IPS-11a (cell line): ENCODE measurements around the gene ATG9B.
A peak's percentile ranks its signal among the peaks of the same experiment; 100 is the strongest.

ENCODE experiments used
- H3K4me3 ChIP-seq: one replicate; pipeline ENCODE4 v1.5.1; 2013; ENCODE audit warnings: low read depth, low read length, control low read depth

ATG9B gene

DNA sequence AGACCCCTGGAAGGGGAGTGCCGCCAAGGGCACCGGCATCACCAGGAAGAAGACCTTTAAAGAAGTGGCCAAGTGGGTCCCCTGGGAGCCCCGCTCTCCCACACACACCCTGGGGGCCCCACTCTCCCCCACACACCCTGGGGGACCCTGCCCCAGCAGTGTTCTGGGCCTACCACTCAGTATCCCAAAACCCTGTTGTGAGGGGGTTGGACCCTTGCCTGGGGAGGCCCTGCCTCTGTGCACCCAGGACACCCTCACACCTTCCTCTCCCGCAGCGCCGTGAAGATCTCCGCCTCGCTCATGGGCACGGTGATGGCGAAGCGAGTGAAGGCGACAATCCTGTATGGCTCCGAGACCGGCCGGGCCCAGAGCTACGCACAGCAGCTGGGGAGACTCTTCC is 22.7 kb downstream of the ATG9B start:
- no peak overlapping the region for H3K4me3 ChIP-seq

- H3K4me3 ChIP-seq, result no peak overlapping the region
Measured at GRCh38 chr7:151000897-151001495, 23.3 kb downstream of the ATG9B start.

DNA sequence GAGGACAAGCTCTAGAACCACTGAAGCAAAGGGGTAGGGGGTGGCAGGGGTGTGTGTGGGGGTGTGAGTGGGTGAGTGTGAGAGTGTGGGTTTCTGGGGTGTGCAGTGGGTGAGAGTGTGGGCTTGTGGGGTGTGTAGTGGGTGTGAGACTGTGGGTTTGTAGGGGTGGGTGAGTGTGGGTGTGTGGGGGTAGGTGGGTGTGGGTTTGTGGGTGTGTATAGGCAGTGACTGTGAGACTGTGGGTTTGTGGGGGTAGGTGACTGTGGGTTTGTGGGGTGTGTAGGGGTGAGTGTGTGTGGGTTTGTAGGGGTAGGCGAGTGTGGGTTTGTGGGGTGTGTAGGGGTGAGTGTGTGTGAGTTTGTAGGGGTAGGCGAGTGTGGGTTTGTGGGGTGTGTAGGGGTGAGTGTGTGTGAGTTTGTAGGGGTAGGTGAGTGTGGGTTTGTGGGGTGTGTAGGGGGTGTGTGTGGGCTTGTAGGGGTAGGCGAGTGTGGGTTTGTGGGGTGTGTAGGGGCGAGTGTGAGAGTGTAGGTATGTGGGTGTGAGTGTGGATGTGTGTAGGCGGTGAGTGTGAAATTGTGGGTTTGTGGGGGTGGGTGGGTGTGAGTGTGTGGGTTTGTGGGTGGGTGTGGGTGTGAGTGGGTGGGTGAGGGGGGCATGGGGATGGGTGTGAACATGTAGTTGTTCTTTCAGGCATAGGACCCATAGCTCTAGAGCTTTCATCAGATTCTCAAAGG is 24.6 kb downstream of the ATG9B start:
- H3K4me3 ChIP-seq, result no peak overlapping the region

- H3K4me3 ChIP-seq, result no peak overlapping the region
Measured at GRCh38 chr7:150999001-150999400, 25.3 kb downstream of the ATG9B start.

GRCh38 chr7:150998341-150998740 is 26.0 kb downstream of the ATG9B start:
- H3K4me3 ChIP-seq, result no peak overlapping the region

DNA sequence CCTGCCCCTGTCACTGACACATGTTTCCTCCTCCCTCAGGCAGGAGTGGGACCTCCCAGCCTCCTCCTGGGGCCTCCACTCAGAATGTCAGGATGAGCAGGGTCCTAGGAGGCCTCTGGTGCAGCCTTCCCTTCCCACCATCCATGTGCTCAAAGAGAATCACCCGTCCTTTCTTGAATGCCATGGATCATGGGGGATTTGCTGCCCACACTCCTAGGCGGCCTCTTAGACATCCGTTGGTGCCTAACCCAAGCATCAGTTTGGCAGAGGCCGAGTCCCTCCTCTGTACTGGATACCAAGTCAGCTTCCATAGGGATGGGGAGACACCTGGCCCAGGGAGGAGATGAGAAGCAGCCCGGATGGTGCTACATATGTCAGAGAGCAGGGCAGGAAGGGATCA is 26.5 kb downstream of the ATG9B start:
- H3K4me3 ChIP-seq, result no peak overlapping the region

- no peak overlapping the region for H3K4me3 ChIP-seq
Measured at GRCh38 chr7:150997075-150997511, 27.2 kb downstream of the ATG9B start.

- H3K4me3 ChIP-seq, result no peak overlapping the region
Measured at GRCh38 chr7:150996376-150997074, 27.8 kb downstream of the ATG9B start.

DNA sequence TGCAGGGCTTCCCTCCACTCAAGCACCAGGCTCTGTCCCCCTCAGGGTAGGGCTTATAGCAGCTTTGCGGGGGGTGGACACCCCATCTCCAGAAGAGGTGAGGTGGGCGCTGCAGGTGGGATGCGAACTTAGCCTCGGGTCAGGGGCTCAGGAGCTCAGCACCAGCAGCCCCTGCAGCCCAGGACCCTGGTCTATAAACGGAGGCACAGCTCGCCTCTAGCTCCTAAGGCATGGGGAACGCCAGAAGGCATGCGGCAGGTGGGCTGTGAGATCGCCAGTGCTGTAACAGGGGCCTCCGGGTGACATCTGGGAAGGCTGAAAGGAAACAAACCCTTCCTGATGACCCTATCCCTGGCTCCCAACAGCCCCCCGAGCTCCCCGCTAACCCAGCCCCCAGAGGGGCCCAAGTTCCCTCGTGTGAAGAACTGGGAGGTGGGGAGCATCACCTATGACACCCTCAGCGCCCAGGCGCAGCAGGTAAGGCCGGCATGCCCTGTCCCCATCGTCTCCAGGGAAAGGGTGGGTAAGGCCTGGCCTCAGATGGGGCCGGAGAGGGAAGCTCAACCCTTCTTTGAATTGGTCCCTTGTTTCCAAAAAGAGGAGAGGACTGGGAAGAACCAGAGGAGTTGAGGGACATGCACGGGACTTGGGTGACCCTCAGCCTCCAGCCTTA is 29.3 kb downstream of the ATG9B start:
- no peak overlapping the region for H3K4me3 ChIP-seq

DNA sequence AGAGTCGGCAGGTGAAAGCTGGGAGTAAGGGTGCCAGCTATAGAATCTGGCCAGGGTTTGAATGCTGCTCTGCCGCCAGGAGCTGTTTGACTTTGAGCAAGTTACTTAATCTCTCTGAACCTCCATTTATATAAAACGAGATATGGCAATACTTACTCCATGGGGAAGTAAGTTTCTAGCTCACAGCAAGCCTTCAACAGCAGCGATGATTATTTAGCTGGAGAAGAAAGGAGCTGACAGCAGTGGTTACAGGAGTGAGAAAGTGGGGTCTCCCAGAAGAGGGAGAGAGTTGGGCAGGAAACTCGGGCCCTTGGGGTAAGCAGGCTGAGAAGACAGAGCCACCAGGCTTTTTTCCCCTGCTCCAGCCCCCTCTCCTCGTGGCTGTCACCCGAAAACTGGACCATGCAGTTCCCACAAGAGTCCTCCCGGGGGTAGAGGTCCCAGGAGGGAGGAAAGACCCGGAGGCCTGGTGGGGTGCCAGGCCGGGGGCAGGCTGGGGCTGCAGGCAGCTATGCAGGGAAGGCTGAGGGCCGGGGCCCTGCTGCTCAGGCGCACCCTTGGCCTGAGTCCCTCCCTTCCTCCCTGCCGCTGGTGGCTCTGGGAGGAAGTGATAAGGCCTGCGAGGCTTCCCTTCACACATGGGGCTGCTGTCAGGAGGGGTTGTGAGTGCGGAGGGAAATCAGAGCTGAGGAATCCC is 30.0 kb downstream of the ATG9B start:
- H3K4me3 ChIP-seq, result no peak overlapping the region

GRCh38 chr7:150993511-150993910 is 30.8 kb downstream of the ATG9B start:
- no peak overlapping the region for H3K4me3 ChIP-seq

- H3K4me3 ChIP-seq, result no peak overlapping the region
Measured at GRCh38 chr7:150992833-150993302, 31.4 kb downstream of the ATG9B start.

- no peak overlapping the region for H3K4me3 ChIP-seq
Measured at GRCh38 chr7:150992051-150992640, 32.1 kb downstream of the ATG9B start.

DNA sequence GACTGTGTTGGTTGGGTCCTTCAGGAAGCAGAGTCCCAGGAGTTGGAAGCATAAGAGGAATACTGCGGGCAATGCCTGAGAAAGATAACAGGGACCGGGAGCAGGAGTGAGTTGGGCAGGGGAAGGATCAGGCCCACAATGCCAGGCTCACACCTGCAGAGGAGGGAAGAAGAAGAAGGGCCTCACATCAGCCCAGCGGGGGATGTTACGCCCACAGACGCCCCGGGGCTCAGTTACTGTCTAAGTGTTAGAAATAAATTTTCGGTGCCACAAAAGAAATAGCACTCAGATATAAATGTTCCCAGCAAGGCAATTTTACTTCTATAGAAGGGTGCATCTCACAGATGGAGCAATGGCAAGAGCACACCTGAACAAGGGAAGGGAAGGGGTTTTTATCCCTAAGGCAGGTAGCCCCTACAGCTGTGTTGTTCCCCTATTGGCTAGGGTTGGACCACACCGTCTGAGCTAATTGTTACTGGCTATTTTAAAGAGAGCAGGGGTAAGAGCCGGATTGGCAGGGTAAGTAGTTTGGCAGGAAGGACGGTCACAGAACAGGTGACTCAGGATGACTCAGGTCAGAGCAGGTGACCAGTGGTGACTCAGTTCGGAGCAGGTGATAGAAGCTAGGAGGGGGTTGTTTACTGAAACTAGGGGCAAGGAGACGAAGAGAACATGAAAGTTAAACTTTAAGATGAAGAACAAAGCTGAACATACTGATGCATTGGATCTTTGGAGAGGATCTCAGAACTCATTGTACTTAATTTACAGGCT is 33.7 kb downstream of the ATG9B start, which contains the start of gene NOS3:
TSS of gene NOS3 (plus strand) at position 602 of the 771 bp plus-strand sequence. CDS start 2,787 bp downstream, outside the sequence.
- no peak within 1 kb of the TSS for H3K4me3 ChIP-seq

DNA sequence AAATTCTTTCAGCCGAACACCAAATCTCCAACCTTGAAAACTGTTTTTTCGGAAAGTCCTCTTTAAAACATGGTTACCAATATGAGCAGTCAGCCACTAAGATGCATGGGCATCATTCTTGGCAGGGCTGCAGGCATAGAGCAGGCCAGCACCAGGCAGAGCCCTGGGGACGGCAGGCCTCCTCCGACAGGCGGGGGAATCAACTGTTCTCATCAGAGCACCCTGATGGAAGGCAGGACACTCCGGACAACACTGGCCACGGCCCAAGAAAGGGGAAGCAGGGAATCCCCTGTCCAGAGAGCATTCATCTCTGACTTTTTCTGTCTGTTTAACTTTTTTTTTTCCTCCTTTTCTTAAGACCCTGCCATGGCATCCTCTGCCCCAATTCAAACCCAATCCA is 34.8 kb downstream of the ATG9B start:
- H3K4me3 ChIP-seq, result no peak overlapping the region

DNA sequence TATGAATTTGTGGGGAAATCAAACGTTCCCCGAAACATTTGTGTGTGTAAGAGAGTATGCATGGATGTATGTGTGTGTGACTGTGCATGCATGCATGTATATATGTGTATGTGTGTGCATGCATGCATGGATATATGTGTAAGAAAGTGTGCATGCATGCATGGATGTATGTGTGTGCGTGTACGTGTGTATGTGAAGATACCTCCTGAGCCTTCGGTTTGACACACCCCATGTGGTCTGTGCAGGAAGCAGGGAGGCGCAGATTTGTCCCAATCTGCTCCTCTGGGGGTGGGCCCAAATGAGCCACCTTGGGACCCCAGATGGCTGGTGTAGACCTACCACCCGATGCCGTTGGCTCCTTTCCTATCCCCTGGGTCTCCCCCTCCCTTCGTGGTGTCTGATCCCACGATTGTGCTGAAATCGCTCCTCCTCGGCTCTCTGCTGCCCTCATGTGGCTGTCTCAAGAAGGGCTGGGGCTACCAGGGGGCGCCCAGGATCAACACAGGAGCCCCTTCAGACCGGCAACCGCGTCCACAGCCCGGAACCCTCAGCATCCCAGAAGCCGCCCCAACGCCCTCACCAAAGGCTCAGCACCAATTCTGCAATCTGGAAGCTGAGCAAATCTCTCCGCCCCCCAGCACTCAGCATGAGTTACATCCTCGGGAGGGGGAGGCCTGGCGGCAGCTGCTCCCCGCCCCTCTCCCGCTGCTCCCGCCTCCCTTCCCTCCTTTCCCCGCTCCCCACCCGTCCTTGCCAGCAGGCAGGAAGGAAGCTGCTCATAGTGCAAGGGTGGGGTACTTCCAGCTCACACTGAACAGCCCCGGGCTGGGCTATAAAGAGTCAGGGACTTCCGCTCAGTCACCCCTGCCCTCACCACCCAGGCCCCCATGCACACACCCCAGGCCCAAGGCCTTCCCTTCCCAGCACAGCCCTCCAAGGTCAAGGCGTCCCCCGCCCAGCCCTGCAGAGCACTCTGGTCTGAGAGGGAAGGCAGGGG is 35.8 kb downstream of the ATG9B start:
- H3K4me3 ChIP-seq, result peak overlapping the region; percentile 17

DNA sequence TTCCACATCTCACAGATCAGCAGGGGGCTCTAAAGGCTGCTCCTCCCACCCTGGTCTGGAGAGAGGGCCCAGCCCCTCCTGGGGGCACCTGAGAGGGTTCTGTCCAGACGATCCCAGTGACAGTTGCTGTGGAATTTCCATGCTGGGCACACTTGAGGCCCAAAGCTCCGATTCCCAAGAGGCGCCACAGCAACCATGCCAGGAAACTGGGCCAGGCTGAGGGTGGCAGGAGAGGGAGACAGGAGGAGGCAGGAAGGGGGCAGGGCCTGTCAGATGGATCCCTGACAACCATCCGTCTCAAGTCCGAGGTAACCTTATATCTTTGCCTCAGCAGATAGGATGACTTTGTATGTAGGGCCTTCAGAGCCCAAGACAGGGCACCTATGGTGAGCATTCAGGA is 37.7 kb downstream of the ATG9B start:
- no peak overlapping the region for H3K4me3 ChIP-seq

GRCh38 chr7:150986099-150986512 is 38.2 kb downstream of the ATG9B start:
- H3K4me3 ChIP-seq, result no peak overlapping the region
